SK-MEL-5 (cell line): ENCODE measurements around the gene MDN1. TPM values are rescaled to one million over a fixed set of nuclear protein-coding genes. Genes with fewer than 3 reads are reported as not detected.
"Not testable (repeated sequence)": the region's sequence is repeated elsewhere in the genome, so short reads cannot be mapped to it uniquely, and the experiment has no call there.

ENCODE experiments used
- DNase-seq: peaks from one replicate; pipeline ENCODE4 v3.0.0-alpha.2; 2016; ENCODE audit warnings: low read depth, low spot score
- in situ Hi-C: cut with HindIII; loops from 2 replicates; pipeline ENCODE4 v1.10.0; 2016; ENCODE audit warnings: low sequenced_read_pairs, high pct_unique_total_duplicates, low pct_unique_long_range_greater_than_20kb
- total RNA-seq: library from RNA; depleted of rRNA; stranded (reverse); fragments of >200 nt; shearing (Covaris generic); gene quantifications from 2 replicates; pipeline ENCODE4 v1.2.3, GENCODE V29; 2014

MDN1 gene
- total RNA-seq, 1 experiment from 2014 or later: 25.3 TPM

DNA sequence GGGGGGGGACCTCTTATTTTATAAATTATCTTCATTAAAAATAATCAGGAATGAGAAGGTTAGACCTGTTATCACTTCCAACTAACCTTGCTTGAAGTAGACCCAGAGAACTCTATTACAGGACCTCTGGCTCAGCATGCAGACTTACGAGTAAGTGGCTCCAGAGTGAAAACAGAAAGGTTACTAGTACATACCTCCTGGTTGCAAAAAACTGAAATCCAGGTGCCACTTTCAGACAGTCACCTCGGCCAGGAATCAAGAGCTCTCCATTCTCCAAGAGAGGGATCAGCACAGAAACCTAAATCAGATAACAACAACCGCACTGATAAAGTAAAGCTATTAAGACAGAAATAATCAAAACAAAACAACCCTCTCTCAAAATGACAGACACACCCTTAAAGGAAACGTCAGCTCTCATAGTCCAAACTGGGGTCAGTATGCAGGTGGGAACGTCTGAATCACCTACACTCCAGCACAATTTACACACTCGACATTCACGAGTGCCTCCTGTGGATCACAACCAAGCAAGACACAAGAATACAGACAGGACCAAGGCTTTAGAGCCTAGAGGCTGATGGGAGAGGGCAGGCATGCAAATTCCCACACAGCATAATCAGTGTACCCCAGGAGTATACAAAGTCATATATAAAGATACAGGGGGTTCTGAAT lies 31.8 kb downstream of the MDN1 start:
- in situ Hi-C loops: no loop called here
- DNase-seq: no peak

DNA sequence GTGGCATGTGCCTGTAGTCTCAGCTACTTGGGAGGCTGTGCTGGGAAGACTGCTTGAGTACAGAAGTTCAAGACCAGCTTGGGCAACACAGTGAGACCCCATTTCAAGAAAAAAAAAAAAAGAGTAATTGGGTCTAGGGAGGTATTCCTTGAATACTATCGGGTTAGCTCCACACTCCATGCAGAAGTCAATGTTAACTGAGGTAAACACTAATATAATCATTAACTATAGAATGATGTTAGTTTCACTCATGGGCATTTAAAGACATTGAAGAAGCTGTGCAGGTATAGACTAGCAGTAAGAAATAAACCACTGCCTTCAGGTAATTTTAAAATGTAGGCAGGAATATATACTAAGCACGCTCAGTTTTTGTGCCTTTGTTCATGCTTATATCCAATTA lies 32.6 kb downstream of the MDN1 start:
- no peak for DNase-seq
- in situ Hi-C loops: no loop called here

DNA sequence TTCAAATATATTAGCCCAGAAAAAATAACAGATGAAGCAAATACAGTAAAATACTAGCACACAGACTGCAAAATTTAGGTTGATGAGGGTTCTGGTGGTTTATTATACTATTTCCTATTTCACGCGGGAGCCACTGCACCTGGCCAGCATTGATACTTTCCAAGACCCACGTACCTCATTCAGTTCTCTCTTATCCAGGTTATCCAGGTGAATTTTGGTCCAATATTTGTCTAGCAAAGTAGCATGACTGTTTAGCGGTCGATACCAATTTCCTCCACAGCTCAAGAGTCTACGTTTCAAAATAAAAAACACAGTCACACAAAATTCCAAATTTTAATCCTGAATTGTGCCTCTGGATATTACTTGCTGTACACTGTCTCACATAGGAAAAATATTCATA lies 34.8 kb downstream of the MDN1 start:
- DNase-seq: no peak
- in situ Hi-C loops: no loop called here

DNA sequence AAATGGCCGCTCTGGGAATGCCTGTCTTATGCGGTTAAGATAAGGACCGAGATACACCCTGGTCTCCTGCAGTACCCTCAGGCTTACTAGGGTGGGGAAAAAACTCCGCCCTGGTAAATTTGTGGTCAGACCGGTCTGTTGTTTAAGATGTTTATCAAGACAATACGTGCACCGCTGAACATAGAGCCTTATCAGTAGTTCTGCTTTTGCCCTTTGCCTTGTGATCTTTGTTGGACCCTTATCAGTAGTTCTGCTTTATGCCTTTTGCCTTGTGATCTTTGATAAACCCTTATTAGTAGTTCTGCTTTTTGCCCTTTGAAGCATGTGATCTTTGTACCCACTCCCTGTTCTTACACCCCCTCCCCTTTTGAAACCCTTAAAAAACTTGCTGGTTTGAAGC lies 36.3 kb downstream of the MDN1 start:
- in situ Hi-C loops, DNase-seq: not testable (repeated sequence)

DNA sequence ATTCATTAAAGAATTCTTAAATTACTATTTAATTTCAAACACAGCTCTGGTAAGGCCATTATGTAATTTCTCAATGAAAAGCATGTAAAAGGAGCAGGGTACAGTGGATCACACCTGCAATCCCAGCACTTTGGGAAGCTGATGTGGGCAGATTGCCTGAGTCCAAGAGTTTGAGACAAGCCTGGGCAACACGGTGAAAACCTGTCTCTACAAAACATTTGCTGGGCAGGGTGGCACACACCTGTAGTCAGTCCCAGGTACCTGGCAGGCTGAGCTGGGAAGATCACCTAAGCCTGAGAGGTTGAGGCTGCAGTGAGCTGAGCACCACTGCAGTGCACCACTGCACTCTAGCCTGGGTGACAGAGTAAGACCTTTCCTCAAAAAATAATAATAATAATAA lies 37.4 kb downstream of the MDN1 start:
- no peak for DNase-seq
- in situ Hi-C loops: no loop called here

DNA sequence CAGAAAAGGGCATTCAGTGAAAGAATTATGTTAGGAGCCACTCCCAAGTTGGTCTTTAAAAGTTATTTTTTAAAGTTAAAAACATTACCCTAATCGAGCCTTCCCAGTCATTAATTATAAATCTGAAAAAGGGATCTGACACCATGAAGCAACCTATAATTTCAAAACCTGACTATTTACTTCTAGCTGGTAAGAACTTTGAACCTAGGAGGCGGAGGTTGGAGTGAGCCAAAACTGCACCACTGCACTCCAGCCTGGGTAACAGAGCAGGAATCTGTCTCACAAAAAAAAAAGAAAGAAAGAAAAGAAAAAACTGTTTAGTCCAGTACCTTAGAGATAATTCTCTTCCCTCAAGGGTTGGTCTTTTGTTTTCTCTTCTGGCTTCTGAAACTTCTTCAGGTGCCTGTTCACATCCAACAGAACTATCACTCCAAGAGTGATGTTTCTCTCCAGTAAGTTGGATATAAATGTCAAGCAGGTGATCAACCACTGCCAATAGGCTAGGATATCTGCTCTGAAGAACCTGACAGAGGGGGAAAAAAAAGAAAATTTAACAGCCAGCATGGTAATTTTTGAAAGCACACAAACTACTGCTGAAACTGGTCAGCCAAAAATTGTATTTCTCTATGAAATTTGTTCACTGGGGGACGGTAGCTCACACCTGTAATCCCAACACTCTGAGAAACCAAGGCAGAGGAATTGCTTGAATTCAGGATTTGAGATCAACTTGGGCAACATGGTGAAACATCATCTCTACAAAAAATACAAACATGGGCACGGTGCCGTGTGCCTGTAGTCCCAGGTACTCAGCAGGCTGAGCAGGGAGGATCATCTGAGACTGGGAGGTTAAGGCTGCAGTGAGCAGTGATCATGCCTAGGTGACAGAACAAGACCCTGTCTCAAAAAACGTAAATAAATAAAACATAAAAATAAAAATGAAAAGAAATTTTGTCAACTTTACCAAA lies 38.2 kb downstream of the MDN1 start:
- DNase-seq: no peak
- in situ Hi-C loops: no loop called here

DNA sequence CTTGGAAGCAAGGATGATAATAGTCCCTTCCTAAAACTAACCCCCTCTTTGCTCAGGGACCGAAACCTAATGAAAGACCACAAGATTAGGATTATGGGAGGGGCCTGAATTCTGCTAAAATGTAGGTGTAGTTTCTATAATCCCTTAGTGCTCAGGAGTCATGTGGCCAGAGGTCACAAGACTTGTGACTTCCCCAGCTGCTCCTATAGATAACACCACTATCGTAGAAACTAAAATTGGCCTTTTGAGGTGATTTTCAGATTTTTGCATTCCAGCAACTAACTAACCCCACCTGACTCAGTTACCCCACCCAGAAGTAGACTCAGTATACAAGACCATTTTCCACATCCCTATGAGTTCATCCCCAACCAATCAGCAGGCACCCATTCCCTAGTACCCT lies 42.1 kb downstream of the MDN1 start:
- no peak for DNase-seq
- in situ Hi-C loops: no loop called here

DNA sequence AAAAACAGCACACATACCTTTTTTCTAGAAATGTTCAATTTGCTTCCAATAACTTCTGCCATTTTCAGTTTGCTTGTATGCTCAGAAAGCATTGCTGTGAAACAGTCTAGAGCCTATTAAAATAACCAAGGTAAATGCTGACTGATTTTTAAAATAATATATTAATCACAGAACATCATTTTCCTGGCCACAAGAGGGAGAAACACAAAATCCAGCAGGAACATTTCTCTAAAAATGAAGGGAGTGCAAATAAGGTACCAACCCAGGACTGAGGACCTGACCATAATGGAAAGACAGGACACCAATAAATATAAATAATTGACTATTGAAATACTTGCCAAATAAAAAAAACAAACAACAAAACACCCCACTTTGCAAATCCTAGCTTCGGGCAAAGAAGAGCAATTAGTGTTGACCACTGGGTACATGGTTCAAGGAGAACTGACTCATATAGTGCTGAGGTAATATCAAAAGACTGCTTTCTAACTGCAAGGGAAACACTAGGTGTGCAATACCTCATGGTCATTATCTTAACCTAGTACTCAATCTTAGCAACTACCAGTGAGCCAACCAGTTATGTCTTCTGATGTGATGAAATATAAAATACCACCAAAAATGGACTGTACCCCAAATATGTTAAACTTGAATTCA lies 42.9 kb downstream of the MDN1 start:
- no peak for DNase-seq
- in situ Hi-C loops: no loop called here

DNA sequence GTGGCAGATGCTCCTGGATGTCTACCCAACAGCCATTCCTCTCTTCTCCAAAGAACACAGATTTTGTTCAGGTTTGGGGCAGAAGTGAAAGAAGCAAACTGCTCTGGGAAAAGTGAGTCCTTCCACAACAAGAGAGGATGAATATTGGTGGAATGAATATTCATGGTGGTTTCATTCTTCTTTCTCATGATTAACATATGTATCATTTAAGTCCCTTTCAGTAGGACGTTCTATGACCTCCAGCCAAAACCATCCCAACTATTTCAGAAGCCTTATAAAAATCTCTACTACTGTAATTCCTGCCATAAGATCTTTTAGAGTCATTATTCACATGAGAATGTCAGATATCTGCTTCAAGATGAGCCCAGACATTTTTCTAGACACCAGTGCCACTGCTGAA lies 44.4 kb downstream of the MDN1 start:
- DNase-seq: no peak
- in situ Hi-C loops: no loop called here

DNA sequence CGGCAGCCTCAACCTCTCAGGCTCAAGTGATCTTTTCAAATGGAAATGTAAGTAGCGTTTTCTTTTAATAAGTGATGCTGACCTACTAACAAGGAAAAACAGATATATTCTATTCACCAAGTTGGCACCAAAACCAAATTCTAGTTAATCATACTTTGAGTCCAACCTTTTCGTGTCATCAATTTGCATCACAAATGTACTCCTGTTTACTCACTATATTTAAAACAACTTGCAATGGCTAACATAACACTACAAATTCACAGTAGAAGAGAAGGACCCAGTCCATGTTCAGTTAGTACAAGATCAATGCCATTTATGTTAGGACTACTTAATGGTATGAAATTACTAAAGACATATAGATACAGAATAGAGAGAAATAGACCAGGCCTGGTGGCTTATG lies 50.0 kb downstream of the MDN1 start:
- in situ Hi-C loops: no loop called here
- DNase-seq: no peak

DNA sequence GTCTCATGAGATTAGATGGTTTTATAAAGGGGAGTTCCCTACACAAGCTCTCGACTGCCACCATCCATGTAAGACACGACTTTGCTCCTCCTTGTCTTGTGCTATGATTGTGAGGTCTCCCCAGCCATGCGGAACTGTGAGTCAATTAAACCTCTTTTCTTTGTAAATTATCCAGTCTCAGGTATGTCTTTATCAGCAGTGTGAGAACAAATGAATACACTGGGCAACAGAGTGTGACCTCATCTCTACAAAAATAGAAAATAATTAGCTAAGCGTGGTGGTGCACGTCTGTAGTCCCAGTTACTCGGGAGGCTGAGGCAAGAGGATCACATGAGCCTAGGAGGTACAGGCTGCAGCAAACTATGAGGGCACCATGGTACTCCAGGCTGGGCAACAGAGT lies 51.3 kb downstream of the MDN1 start:
- in situ Hi-C loops: no loop called here
- DNase-seq: no peak

DNA sequence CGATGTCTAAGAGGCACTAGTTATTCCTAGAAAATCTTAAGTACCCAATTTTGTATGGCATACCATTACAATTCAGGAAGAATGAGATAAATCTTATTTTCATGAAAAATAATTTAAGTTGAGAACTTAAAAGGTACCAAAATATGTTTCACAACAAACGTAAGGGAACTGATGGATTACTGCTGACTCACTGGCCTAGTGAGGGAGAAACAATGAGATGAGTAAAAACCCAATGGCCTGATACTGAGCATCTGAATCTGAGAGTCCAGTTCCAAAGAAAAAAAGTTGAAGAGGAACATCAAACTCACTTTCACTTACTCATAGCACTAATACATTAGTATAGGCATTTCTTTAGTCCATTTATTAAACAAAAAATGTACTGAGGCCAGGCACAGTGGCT lies 56.0 kb downstream of the MDN1 start:
- in situ Hi-C loops: no loop called here
- DNase-seq: no peak

DNA sequence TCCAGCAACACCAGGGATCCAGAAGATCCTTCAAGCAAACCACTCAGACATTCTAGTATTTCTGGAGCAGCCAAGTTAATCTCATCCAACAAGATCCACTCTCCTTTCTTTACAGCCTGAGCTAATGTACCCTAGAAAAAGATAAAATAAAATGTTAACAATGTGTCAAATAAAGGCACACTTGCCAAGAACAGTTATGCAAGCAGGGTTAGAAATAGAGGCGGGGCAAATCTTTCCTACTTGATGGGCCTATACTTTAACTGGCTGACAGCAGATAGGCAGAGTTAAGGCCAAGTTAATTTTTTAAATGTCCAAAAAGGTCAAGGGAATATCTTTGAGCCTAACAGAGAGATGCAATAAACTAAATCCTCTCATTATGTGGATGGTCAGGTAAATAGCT lies 60.8 kb downstream of the MDN1 start:
- no peak for DNase-seq
- in situ Hi-C loops: no loop called here

DNA sequence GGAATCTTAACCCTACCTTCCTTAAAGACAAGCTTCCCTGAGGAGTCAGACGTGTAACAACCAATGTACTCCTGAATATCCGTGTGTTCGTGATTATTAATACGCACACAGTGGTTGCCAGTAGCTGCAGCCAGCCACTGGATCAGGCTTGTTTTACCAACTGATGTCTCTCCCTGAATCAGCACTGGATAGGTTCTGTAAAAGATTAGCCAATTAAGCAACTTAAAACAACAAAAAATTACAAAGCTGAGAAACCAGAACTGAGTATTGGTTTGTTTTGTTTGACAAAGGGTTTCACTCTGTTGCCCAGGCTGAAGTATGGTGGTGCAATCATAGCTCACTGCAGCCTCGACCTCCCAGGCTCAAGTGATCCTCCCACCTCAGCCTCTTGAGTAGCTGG lies 69.3 kb downstream of the MDN1 start:
- in situ Hi-C loops: no loop called here
- DNase-seq: no peak

DNA sequence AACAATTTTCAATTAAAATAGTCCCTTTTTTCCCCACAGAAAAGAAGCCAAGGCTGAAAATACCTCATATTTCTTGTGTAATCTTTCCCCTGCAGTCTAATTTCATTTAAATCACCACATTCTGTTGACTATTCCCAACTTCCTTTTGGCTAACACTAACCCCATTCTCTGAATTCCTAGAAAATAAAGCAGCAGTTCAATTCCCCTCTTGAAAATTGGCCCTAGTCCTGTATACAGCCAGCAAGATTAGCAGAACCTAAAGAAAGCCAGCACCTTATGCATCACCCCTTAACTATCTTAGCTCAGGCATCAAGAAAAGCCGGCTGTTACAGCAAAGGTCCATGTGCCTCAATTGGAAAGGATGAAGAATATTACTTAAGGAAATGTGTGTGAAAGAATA lies 69.7 kb downstream of the MDN1 start:
- in situ Hi-C loops: no loop called here
- DNase-seq: no peak

DNA sequence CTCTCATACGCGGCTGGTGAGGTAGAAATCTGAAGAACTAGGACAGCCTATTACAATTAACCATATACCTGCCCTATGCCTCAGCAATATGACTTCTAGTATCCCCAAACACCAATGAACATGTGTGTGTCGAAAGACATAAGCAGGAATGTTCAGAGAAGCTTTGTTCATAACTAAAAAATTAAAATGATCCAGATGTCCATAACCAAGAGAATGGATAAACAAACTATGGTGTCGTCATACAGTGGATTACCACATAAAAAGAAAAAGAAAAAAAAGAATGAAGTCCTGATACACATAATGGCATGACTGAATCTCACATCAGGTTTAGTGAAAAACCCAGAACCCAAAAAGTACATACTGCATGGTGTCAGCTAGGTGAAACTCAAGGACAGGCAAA lies 73.9 kb downstream of the MDN1 start:
- DNase-seq: no peak
- in situ Hi-C loops: no loop called here

DNA sequence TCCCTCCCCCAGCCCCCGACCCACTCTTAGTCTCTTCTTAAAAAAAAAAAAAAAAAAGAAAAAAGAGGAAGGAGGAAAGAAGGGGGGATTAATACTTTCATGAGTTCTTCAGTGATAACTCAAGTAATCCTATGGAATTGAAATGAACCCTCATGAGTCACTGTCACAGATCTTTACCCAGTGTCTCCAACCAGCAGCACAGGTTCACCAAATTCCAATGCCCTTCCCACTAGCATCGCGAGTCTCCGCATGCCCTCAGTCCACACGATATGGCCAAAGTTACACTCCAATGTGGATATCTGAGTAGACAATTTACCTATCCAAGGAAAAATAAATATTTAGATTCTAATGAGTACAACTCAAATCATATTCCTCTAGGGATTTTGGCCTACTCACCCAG lies 74.5 kb downstream of the MDN1 start:
- in situ Hi-C loops: no loop called here
- no peak for DNase-seq

DNA sequence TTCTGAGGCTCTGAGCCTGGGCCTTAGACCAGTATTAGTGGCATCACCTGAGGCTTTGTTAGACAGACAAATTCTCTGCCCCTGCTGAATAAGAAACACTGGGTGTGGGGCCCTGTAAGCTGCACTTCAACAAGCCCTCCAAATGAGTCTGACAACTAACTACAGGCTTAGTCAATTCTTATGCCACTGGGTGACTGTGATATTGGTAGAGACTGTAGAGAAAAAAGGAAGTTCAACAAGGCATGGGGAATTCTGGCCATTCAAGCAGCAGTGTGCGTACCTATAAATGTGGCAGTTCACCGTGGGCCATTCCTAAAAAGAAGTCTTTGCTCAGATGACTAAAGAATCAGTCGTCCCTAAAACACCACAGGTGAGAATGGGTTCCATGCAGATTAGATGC lies 82.7 kb downstream of the MDN1 start:
- in situ Hi-C loops: no loop called here
- DNase-seq: no peak

DNA sequence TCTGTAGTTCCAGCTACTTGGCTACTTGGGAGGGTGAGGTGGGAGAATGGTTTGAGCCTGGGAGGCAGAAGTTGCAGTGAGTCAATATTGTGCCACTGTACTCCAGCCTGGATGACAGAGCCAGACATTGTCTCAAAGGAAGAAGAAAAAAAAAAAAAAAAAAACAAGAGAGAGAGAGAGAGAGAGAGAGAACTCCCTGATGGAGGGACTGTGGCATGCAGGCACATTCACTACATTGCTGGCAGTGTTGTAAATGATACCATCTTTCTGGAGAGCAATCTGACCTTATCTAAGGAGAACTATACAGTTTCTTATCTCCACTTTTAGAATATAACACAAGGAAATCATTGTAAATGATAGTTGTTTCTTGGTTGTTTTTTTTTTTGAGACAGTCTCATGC lies 85.1 kb downstream of the MDN1 start:
- DNase-seq: peak; percentile 83
- in situ Hi-C loops: no loop called here
